B cell (primary cell): Measurements from ENCODE around the gene BANP. TPM values are rescaled to one million over a fixed set of nuclear protein-coding genes. Genes with fewer than 3 reads are reported as not detected.

Source experiments
- ATAC-seq: fragments of 200-7000 bp; cut with Tn5 transposase; one replicate; pipeline ENCODE4 v1.10.0; 2021; ENCODE audit warnings: low read depth, mild to moderate bottlenecking, moderate number of reproducible peaks, moderate library complexity
- CTCF ChIA-PET: fragments of 350-600 bp; sonication (Branson Sonifier 250); formaldehyde crosslinking; loops from one replicate; lab custom pipeline; 2021; ENCODE audit warnings: antibody characterized with exemption, inconsistent platforms; lab: Charles Lee
- POLR2A ChIA-PET: fragments of 350-600 bp; sonication (Branson Sonifier 250); formaldehyde crosslinking; loops from one replicate; lab custom pipeline; 2021; ENCODE audit warnings: antibody characterized with exemption; lab: Charles Lee
- DNase-seq: peaks from one replicate; pipeline ENCODE4 v3.0.0; 2013
- H2AFZ ChIP-seq: 2 replicates; pipeline ENCODE4 v1.6.1; 2012; ENCODE audit warnings: mild to moderate bottlenecking, low read depth, low read length; ENCODE audit not compliant: insufficient read depth, poor library complexity, severe bottlenecking
- H3K27ac ChIP-seq, 2 donors: 1 replicate in 1 of 2; 2 replicates in 1 of 2; pipeline ENCODE4 v1.5.1; 2012 to 2013; ENCODE audit warnings: low read length in 2 of 2, mild to moderate bottlenecking in 2 of 2, moderate library complexity in 1 of 2
- H3K27me3 ChIP-seq, 4 experiments: fragments of 200-600 bp in 1 of 4; sonication (generic) in 1 of 4; replicated peaks in 1 of 4; 1 replicate in 2 of 4; 2 replicates in 2 of 4; pipeline versions ENCODE4 v1.6.1 to v1.7.0; 2013 to 2016; ENCODE audit warnings: low read length in 3 of 4, mild to moderate bottlenecking in 2 of 4, mixed read lengths in 1 of 4, moderate library complexity in 1 of 4; ENCODE audit not compliant: insufficient read depth in 4 of 4, control insufficient read depth in 3 of 4; ENCODE audit errors: control extremely low read depth in 1 of 4
- H3K36me3 ChIP-seq, 2 experiments: replicated peaks in 1 of 2; 1 replicate in 1 of 2; 2 replicates in 1 of 2; pipeline versions ENCODE4 v1.6.1 to v1.7.1; 2013; ENCODE audit warnings: low read length in 1 of 2; ENCODE audit not compliant: insufficient read depth in 2 of 2, control insufficient read depth in 1 of 2; ENCODE audit errors: control extremely low read depth in 1 of 2, extremely low read depth in 1 of 2
- H3K4me1 ChIP-seq, 2 donors: fragments of 200-600 bp in 1 of 2; sonication (generic) in 1 of 2; 1 replicate in 1 of 2; 2 replicates in 1 of 2; pipeline versions ENCODE4 v1.5.1 to v1.6.1; 2013 to 2017; ENCODE audit warnings: low read length in 2 of 2; ENCODE audit not compliant: control insufficient read depth in 2 of 2, insufficient read depth in 2 of 2
- H3K4me2 ChIP-seq: replicated peaks from 2 replicates; pipeline ENCODE3; 2012; ENCODE audit warnings: mild to moderate bottlenecking, low read depth, low read length; ENCODE audit not compliant: poor library complexity, severe bottlenecking
- H3K4me3 ChIP-seq, 5 experiments: fragments of 200-600 bp in 1 of 5; sonication (generic) in 1 of 5; 1 replicate in 3 of 5; 2 replicates in 2 of 5; pipeline versions ENCODE4 v1.5.1 to v1.7.0; 2011 to 2016; ENCODE audit warnings: low read length in 4 of 5, mild to moderate bottlenecking in 4 of 5, low read depth in 2 of 5, control low read depth in 1 of 5, moderate library complexity in 1 of 5; ENCODE audit not compliant: insufficient read depth in 1 of 5; ENCODE audit errors: control extremely low read depth in 1 of 5, extremely low read depth in 1 of 5
- H3K79me2 ChIP-seq: fragments of 200-600 bp; sonication (generic); one replicate; pipeline ENCODE4 v1.6.0; 2016; ENCODE audit warnings: low read length; ENCODE audit not compliant: control insufficient read depth, insufficient read depth
- H3K9ac ChIP-seq: fragments of 200-600 bp; sonication (generic); 2 replicates; pipeline ENCODE4 v1.6.1; 2017; ENCODE audit warnings: mild to moderate bottlenecking, low read length, moderate library complexity
- H3K9me3 ChIP-seq, 3 donors: one replicate each; pipeline versions ENCODE4 v1.6.1 to v1.7.1; 2013; ENCODE audit warnings: low read length in 2 of 3; ENCODE audit not compliant: control insufficient read depth in 2 of 3, insufficient read depth in 1 of 3; ENCODE audit errors: control extremely low read depth in 1 of 3
- H4K20me1 ChIP-seq: 2 replicates; pipeline ENCODE4 v1.6.0; 2012; ENCODE audit warnings: mild to moderate bottlenecking, low read length; ENCODE audit not compliant: insufficient read depth, control insufficient read depth, poor library complexity, severe bottlenecking
- H3K27ac Mint-ChIP-seq: one replicate; pipeline ENCODE4 v1.8.0; 2021; ENCODE audit warnings: mixed read lengths
- H3K27me3 Mint-ChIP-seq: one replicate; pipeline ENCODE4 v1.8.0; 2021; ENCODE audit warnings: mixed read lengths
- H3K4me1 Mint-ChIP-seq: one replicate; pipeline ENCODE4 v1.8.0; 2021; ENCODE audit warnings: mixed read lengths
- H3K4me3 Mint-ChIP-seq: one replicate; pipeline ENCODE4 v1.8.0; 2021; ENCODE audit warnings: mixed read lengths
- H3K9me3 Mint-ChIP-seq: one replicate; pipeline ENCODE4 v1.8.0; 2022; ENCODE audit warnings: mixed read lengths; ENCODE audit not compliant: insufficient read depth
- EZH2 ChIP-seq: IDR thresholded peaks from 2 replicates; pipeline ENCODE4 v1.6.1; 2012; ENCODE audit warnings: borderline replicate concordance, low read depth, mild to moderate bottlenecking, moderate library complexity, low read length; ENCODE audit not compliant: insufficient read depth, poor library complexity, severe bottlenecking
- WGBS: methylation state at CpG from one replicate; pipeline ENCODE4 v1.1.5; 2013; ENCODE audit warnings: missing lambda C conversion rate; ENCODE audit not compliant: insufficient coverage; 5-methylcytosine and 5-hydroxymethylcytosine counted together
- intact Hi-C: fragments of 100-400 bp; cut with micrococcal nuclease; formaldehyde crosslinking; loops from one replicate; pipeline ENCODE4 v1.10.0; 2022
- polyA plus RNA-seq: library from polyadenylated mRNA; depleted of rRNA; stranded (reverse); fragments of >200 nt; gene quantifications from 2 replicates; pipeline ENCODE4 v1.2.3, GENCODE V29; 2012
- total RNA-seq, 2 donors: library from RNA; stranded (reverse); fragments of 120-200 nt in 1 of 2; gene quantifications; 1 replicate in 1 of 2; 2 replicates in 1 of 2; pipeline versions ENCODE4 v1.2.3 to v1.2.4, GENCODE V29; 2013 to 2022
- TF ChIP-seq, protein P1 (sequence below): fragments of 200-600 bp; IDR thresholded peaks from one replicate; pipeline ENCODE4 v1.8.0; 2022; ENCODE audit warnings: antibody characterized with exemption, mild to moderate bottlenecking

Gene BANP
- total and polyA plus RNA-seq, 2 donors (not counting 1 experiment from before 2014, with no cell fraction given), result 44.4 to 181 TPM

DNA sequence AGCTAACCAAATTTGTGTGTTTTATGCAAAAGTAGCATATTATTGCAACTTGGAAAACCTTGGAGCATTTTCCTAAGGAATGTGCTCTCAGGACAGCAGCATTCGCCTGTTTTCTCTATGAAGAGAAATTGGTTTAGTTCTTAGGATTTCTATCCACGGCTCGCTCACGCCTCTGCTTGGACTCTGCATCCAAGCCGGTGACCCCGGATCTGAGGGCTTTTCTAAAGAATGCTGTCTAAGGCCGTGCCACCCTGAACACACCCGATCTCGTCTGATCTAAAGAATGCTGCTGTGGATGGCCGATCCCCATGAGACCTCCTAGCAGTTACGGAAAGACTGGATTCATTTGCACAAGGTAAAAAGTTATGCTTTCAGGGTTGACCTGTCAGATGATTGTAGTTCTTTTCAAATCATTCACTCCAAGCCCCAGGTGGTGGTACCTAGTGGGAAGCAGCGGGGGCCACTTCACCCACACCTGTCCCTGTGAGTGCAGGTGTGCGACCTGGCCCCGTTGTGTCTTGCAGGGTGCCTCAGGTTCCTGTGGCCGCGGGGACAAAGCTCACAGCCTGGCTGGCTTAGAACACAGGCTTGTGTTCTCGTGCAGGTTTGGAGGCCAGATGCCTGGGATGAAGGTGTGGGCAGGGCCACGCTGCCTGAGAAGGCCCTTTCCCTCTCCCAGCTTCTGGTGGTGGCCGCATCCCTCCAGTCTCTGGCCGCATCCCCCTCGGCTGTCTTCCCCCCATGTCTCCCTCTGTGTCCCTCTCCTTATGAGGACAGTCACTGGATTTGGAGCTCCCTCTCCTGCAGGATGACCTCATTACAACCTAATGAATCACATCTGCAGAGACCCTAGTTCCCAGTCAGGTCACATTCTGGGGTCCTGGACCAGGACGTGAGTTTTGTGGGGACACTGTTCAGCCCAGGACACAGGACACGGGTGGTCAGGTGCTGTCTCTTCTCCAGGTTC, 71.1 kb downstream of the BANP start:
- ChIA-PET POLR2A (no interaction called here), CTCF (no interaction called here)
- 93% methylated on average over 17 of the region's 23 CpGs for WGBS
- no peak overlapping the region for H3K27ac ChIP-seq
- H3K79me2 ChIP-seq, result peaks cover 45% of the 10 kb centered on the region
- no peaks in the 10 kb centered on the region for H3K4me1 ChIP-seq
- H3K36me3 ChIP-seq, result peaks cover 2 to 52% of the 10 kb centered on the region in 2 experiments
- TF ChIP-seq, protein P1, sequence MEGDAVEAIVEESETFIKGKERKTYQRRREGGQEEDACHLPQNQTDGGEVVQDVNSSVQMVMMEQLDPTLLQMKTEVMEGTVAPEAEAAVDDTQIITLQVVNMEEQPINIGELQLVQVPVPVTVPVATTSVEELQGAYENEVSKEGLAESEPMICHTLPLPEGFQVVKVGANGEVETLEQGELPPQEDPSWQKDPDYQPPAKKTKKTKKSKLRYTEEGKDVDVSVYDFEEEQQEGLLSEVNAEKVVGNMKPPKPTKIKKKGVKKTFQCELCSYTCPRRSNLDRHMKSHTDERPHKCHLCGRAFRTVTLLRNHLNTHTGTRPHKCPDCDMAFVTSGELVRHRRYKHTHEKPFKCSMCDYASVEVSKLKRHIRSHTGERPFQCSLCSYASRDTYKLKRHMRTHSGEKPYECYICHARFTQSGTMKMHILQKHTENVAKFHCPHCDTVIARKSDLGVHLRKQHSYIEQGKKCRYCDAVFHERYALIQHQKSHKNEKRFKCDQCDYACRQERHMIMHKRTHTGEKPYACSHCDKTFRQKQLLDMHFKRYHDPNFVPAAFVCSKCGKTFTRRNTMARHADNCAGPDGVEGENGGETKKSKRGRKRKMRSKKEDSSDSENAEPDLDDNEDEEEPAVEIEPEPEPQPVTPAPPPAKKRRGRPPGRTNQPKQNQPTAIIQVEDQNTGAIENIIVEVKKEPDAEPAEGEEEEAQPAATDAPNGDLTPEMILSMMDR, result no peak
- TF ChIP-seq EZH2, result no peak
- H4K20me1 ChIP-seq, result peaks cover 42% of the 10 kb centered on the region
- Mint-ChIP-seq H3K4me3 (no peak overlapping the region), H3K9me3 (no peaks in the 10 kb centered on the region), H3K27ac (peak overlapping the region; percentile 28), H3K4me1 (peaks cover 9% of the 10 kb centered on the region), H3K27me3 (no peaks in the 10 kb centered on the region)
- no peaks in the 10 kb centered on the region for H3K27me3 ChIP-seq
- no peak overlapping the region for H3K9ac ChIP-seq
- no peak overlapping the region for H2AFZ ChIP-seq
- H3K4me3 ChIP-seq, result no peak overlapping the region
- no peaks in the 10 kb centered on the region for H3K9me3 ChIP-seq
- ATAC-seq (no peak), DNase-seq (no peak)
- H3K4me2 ChIP-seq, result no peak overlapping the region
- intact Hi-C loops, result no loop called here

DNA sequence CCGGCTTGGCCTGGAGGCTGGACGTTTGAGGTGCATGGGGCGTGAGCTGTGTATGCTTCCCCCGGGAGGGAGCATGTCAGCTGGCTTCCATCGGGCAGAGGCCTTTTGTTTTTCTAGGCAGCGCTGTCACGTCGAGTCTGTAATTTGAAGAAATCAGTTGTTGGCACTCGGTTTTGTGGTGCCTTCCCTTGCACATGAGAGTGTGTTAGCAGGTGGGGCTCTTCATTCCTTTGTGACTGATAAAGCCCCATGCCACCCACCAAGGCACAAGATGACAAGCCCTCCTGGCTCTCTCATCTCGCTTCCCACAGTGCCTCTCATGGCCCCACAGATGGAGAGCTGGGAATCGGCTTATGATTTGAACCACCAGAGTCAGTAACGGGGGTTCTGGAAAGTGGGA, 72.1 kb downstream of the BANP start:
- H3K9me3 Mint-ChIP-seq, result no peaks in the 10 kb centered on the region
- TF ChIP-seq, protein P1, result no peak
- TF ChIP-seq EZH2, result no peak
- no peak overlapping the region for H3K27ac Mint-ChIP-seq
- Histone ChIP-seq H4K20me1 (peaks cover 42% of the 10 kb centered on the region), H3K4me2 (no peak overlapping the region), H2AFZ (no peak overlapping the region), H3K4me1 (no peaks in the 10 kb centered on the region), H3K4me3 (no peak overlapping the region), H3K9ac (no peak overlapping the region), H3K27ac (no peak overlapping the region), H3K27me3 (no peaks in the 10 kb centered on the region), H3K79me2 (peaks cover 42% of the 10 kb centered on the region), H3K36me3 (peaks cover 2 to 58% of the 10 kb centered on the region in 2 experiments), H3K9me3 (no peaks in the 10 kb centered on the region)
- peaks cover 9% of the 10 kb centered on the region for H3K4me1 Mint-ChIP-seq
- WGBS, result 95% methylated on average over 6 of the region's 12 CpGs
- no peak overlapping the region for H3K4me3 Mint-ChIP-seq
- H3K27me3 Mint-ChIP-seq, result no peaks in the 10 kb centered on the region
- intact Hi-C loops, result no loop called here
- CTCF ChIA-PET, result no interaction called here
- POLR2A ChIA-PET, result no interaction called here
- ATAC-seq, result no peak
- no peak for DNase-seq
